H1 (cell line): ENCODE data around the gene WDR44. TPM values are rescaled to one million over a fixed set of nuclear protein-coding genes. Genes with fewer than 3 reads are reported as not detected.

Experiments used
- CTCF ChIA-PET: fragments of 300-600 bp; sonication (Branson Sonifier 250); formaldehyde crosslinking; loops from one replicate; lab custom pipeline; 2021; ENCODE audit not compliant: partially characterized antibody; lab: Charles Lee
- POLR2A ChIA-PET: fragments of 300-600 bp; sonication (Branson Sonifier 250); formaldehyde crosslinking; loops from one replicate; lab custom pipeline; 2021; ENCODE audit warnings: inconsistent platforms; ENCODE audit not compliant: partially characterized antibody; lab: Charles Lee
- DNase-seq, 2 experiments: peaks; one replicate each; pipeline versions ENCODE4 v3.0.0 to v3.0.0-alpha.2; 2010 to 2022; ENCODE audit warnings: low spot score in 2 of 2, low read depth in 1 of 2, mixed read lengths in 1 of 2
- FAIRE-seq: peaks from 2 replicates; lab custom pipeline; 2011; peaks lifted over from hg19 to GRCh38; lab: Jason Lieb, UNC
- H2AFZ ChIP-seq: 2 replicates; pipeline ENCODE4 v1.8.1; 2012; ENCODE audit warnings: low read length, inconsistent platforms
- H2AK5ac ChIP-seq: 2 replicates; pipeline ENCODE4 v1.6.1; 2013; ENCODE audit warnings: low read depth, low read length
- H2BK120ac ChIP-seq: replicated peaks from 2 replicates; pipeline ENCODE3; 2013; ENCODE audit warnings: low read depth, low read length, inconsistent platforms
- H2BK12ac ChIP-seq: 2 replicates; pipeline ENCODE4 v1.6.1; 2013; ENCODE audit warnings: low read depth, low read length
- H2BK15ac ChIP-seq: 2 replicates; pipeline ENCODE4 v1.6.1; 2013; ENCODE audit warnings: low read length
- H2BK20ac ChIP-seq: 2 replicates; pipeline ENCODE4 v1.6.1; 2013; ENCODE audit warnings: low read length
- H2BK5ac ChIP-seq: 2 replicates; pipeline ENCODE4 v1.6.1; 2013; ENCODE audit warnings: low read depth, low read length
- H3K14ac ChIP-seq: 2 replicates; pipeline ENCODE4 v1.6.1; 2013; ENCODE audit warnings: inconsistent platforms; ENCODE audit not compliant: insufficient read length
- H3K18ac ChIP-seq: 2 replicates; pipeline ENCODE4 v1.6.1; 2013; ENCODE audit warnings: low read length; ENCODE audit errors: extremely low read depth
- H3K23ac ChIP-seq: 2 replicates; pipeline ENCODE4 v1.6.1; 2013; ENCODE audit warnings: inconsistent platforms; ENCODE audit not compliant: insufficient read length
- H3K23me2 ChIP-seq: 2 replicates; pipeline ENCODE4 v1.6.1; 2013; ENCODE audit warnings: low read depth, low read length
- H3K27ac ChIP-seq: 2 replicates; pipeline ENCODE4 v1.6.1; 2011; ENCODE audit warnings: low read depth, low read length, inconsistent platforms
- H3K27me3 ChIP-seq, 4 experiments: replicated peaks in 1 of 4; 1 replicate in 1 of 4; 2 replicates in 3 of 4; pipeline versions ENCODE4 v1.6.1 to v1.8.1; 2011 to 2013; ENCODE audit warnings: low read length in 3 of 4, mild to moderate bottlenecking in 3 of 4, inconsistent platforms in 2 of 4, mixed read lengths in 2 of 4, moderate library complexity in 1 of 4; ENCODE audit not compliant: control insufficient read depth in 3 of 4, insufficient read depth in 3 of 4; ENCODE audit errors: extremely low read depth in 1 of 4
- H3K36me3 ChIP-seq, 4 experiments: 2 replicates each; pipeline versions ENCODE4 v1.6.1 to v1.8.1; 2011 to 2013; ENCODE audit warnings: mild to moderate bottlenecking in 4 of 4, low read length in 3 of 4, moderate library complexity in 2 of 4, control low read depth in 1 of 4, inconsistent platforms in 1 of 4; ENCODE audit not compliant: insufficient read depth in 4 of 4, control insufficient read depth in 2 of 4
- H3K4ac ChIP-seq: replicated peaks from 2 replicates; pipeline ENCODE3; 2013; ENCODE audit warnings: low read length, low read depth, mixed read lengths, inconsistent platforms; ENCODE audit not compliant: insufficient read length
- H3K4me1 ChIP-seq, 4 experiments: replicated peaks in 1 of 4; 1 replicate in 1 of 4; 2 replicates in 3 of 4; pipeline versions ENCODE4 v1.6.1 to v1.8.1; 2011 to 2013; ENCODE audit warnings: low read length in 3 of 4, inconsistent platforms in 2 of 4, mixed read lengths in 1 of 4; ENCODE audit not compliant: insufficient read depth in 4 of 4, control insufficient read depth in 3 of 4
- H3K4me2 ChIP-seq, 2 experiments: 2 replicates each; pipeline versions ENCODE4 v1.6.1 to v1.8.1; 2011 to 2013; ENCODE audit warnings: low read depth in 2 of 2, low read length in 2 of 2, control low read depth in 1 of 2, inconsistent platforms in 1 of 2, mild to moderate bottlenecking in 1 of 2; ENCODE audit not compliant: insufficient read depth in 1 of 2
- H3K4me3 ChIP-seq, 4 experiments: fragments of 200-600, 300-600 bp in 1 of 4; sonication (generic), shearing (Covaris generic), sonication (Bioruptor Twin) in 1 of 4; 2 replicates each; pipeline versions ENCODE4 v1.5.1 to v1.8.1; 2011 to 2016; ENCODE audit warnings: low read length in 4 of 4, low read depth in 3 of 4, control low read depth in 2 of 4, inconsistent platforms in 2 of 4, mild to moderate bottlenecking in 2 of 4, mixed read lengths in 1 of 4, moderate library complexity in 1 of 4; ENCODE audit not compliant: insufficient read depth in 2 of 4; ENCODE audit errors: extremely low read depth in 1 of 4
- H3K56ac ChIP-seq: replicated peaks from 2 replicates; pipeline ENCODE3; 2013; ENCODE audit warnings: low read depth, mild to moderate bottlenecking, mixed read lengths, low read length, inconsistent platforms; ENCODE audit not compliant: insufficient read length
- H3K79me1 ChIP-seq: 2 replicates; pipeline ENCODE4 v1.6.1; 2013; ENCODE audit warnings: low read depth, low read length, control low read depth
- H3K79me2 ChIP-seq, 2 experiments: 2 replicates each; pipeline versions ENCODE4 v1.6.1 to v1.8.1; 2012 to 2013; ENCODE audit warnings: low read length in 2 of 2, mild to moderate bottlenecking in 2 of 2, inconsistent platforms in 1 of 2; ENCODE audit not compliant: insufficient read depth in 2 of 2, control insufficient read depth in 1 of 2
- H3K9ac ChIP-seq, 4 experiments: replicated peaks in 1 of 4; 1 replicate in 1 of 4; 2 replicates in 3 of 4; pipeline versions ENCODE4 v1.6.1 to v1.8.1; 2011 to 2013; ENCODE audit warnings: low read depth in 3 of 4, low read length in 3 of 4, control low read depth in 2 of 4, mild to moderate bottlenecking in 2 of 4, moderate library complexity in 2 of 4, inconsistent platforms in 1 of 4; ENCODE audit errors: extremely low read depth in 1 of 4
- H3K9me3 ChIP-seq, 2 experiments: 2 replicates each; pipeline versions ENCODE4 v1.6.1 to v1.8.1; 2012 to 2013; ENCODE audit warnings: mild to moderate bottlenecking in 2 of 2, moderate library complexity in 2 of 2, control low read depth in 1 of 2, inconsistent platforms in 1 of 2, low read depth in 1 of 2, low read length in 1 of 2, mixed read lengths in 1 of 2; ENCODE audit not compliant: insufficient read depth in 2 of 2
- H4K20me1 ChIP-seq, 2 experiments: replicated peaks in 1 of 2; 2 replicates each; pipeline versions ENCODE3 to v1.8.1; 2011 to 2013; ENCODE audit warnings: inconsistent platforms in 2 of 2, low read length in 2 of 2, mild to moderate bottlenecking in 1 of 2; ENCODE audit not compliant: insufficient read depth in 2 of 2, control insufficient read depth in 1 of 2
- H4K5ac ChIP-seq: 2 replicates; pipeline ENCODE4 v1.6.1; 2013; ENCODE audit warnings: low read length, low read depth, mixed read lengths, inconsistent platforms; ENCODE audit not compliant: insufficient read length
- H4K8ac ChIP-seq: 2 replicates; pipeline ENCODE4 v1.8.0; 2013; ENCODE audit warnings: mild to moderate bottlenecking, moderate library complexity, low read length, inconsistent platforms; ENCODE audit not compliant: insufficient read depth; ENCODE audit errors: extremely low read depth
- H4K91ac ChIP-seq: replicated peaks from 2 replicates; pipeline ENCODE3; 2013; ENCODE audit warnings: low read length, mixed read lengths, inconsistent platforms; ENCODE audit not compliant: insufficient read length
- BCL11A ChIP-seq, 2 experiments: IDR thresholded peaks; one replicate each; pipeline ENCODE4 v1.6.1; 2011; ENCODE audit warnings: low read depth in 2 of 2, low read length in 2 of 2, mild to moderate bottlenecking in 2 of 2
- BRCA1 ChIP-seq: IDR thresholded peaks from 2 replicates; pipeline ENCODE4 v1.6.1; 2012; ENCODE audit warnings: low read depth, low read length, improper control_type of control experiment
- CBX8 ChIP-seq: fragments of 300-800, 300-1000 bp; sonication (generic); IDR thresholded peaks from 2 replicates; pipeline ENCODE4 v1.7.1; 2016; ENCODE audit warnings: low read depth, low read length, borderline replicate concordance
- EGR1 ChIP-seq: IDR thresholded peaks from 2 replicates; pipeline ENCODE4 v1.6.1; 2011; ENCODE audit warnings: low read depth, low read length, borderline replicate concordance
- GTF2F1 ChIP-seq: IDR thresholded peaks from 2 replicates; pipeline ENCODE4 v1.6.1; 2012; ENCODE audit warnings: low read depth, low read length, improper control_type of control experiment, borderline replicate concordance
- HDAC2 ChIP-seq, 2 experiments: fragments of 300-600 bp in 1 of 2; sonication (generic) in 1 of 2; IDR thresholded peaks; 2 replicates each; pipeline ENCODE4 v1.6.1; 2011 to 2012; ENCODE audit warnings: low read depth in 2 of 2, low read length in 2 of 2, mild to moderate bottlenecking in 2 of 2, moderate library complexity in 2 of 2, borderline replicate concordance in 1 of 2, inconsistent platforms in 1 of 2
- HDAC6 ChIP-seq: IDR thresholded peaks from one replicate; pipeline ENCODE4 v1.7.1; 2012; ENCODE audit warnings: low read depth, mild to moderate bottlenecking, inconsistent platforms, low read length, moderate library complexity
- JUN ChIP-seq: IDR thresholded peaks from 2 replicates; pipeline ENCODE4 v1.6.1; 2011; ENCODE audit warnings: low read depth, mild to moderate bottlenecking, improper control_type of control experiment, low read length
- NANOG ChIP-seq: IDR thresholded peaks from 2 replicates; pipeline ENCODE4 v1.6.1; 2011; ENCODE audit warnings: low read length, low read depth, mild to moderate bottlenecking, inconsistent platforms; ENCODE audit not compliant: insufficient read depth, poor library complexity, severe bottlenecking
- RNF2 ChIP-seq: fragments of 200-900, 300-1000 bp; sonication (generic); IDR thresholded peaks from 2 replicates; pipeline ENCODE4 v1.7.1; 2016; ENCODE audit warnings: borderline replicate concordance, low read depth, mild to moderate bottlenecking, antibody characterized with exemption, low read length; ENCODE audit not compliant: poor library complexity, severe bottlenecking; ENCODE audit errors: missing control alignments
- RXRA ChIP-seq: IDR thresholded peaks from 2 replicates; pipeline ENCODE4 v1.6.1; 2011; ENCODE audit warnings: low read depth, mild to moderate bottlenecking, low read length, moderate library complexity; ENCODE audit not compliant: insufficient read depth
- SAP30 ChIP-seq: fragments of 300-600 bp; sonication (generic); IDR thresholded peaks from 2 replicates; pipeline ENCODE4 v1.7.1; 2012; ENCODE audit warnings: low read length, moderate library complexity, mild to moderate bottlenecking, inconsistent platforms; ENCODE audit not compliant: insufficient read depth, insufficient replicate concordance
- SUZ12 ChIP-seq: fragments of 200-600 bp; sonication (generic); IDR thresholded peaks from 2 replicates; pipeline ENCODE4 v1.6.1; 2012; ENCODE audit warnings: mild to moderate bottlenecking, inconsistent platforms, low read length, moderate library complexity, mixed read lengths
- TBP ChIP-seq: IDR thresholded peaks from 2 replicates; pipeline ENCODE4 v1.6.1; 2011; ENCODE audit warnings: low read depth, low read length, improper control_type of control experiment
- WGBS, 2 experiments: shearing (Covaris generic) in 1 of 2; methylation state at CpG; one replicate each; pipeline versions ENCODE4 v1.1.6 to v1.1.7; 2013 to 2015; ENCODE audit warnings: low lambda C conversion rate in 2 of 2, mixed read lengths in 2 of 2, inconsistent platforms in 1 of 2, low coverage in 1 of 2, missing lambda C conversion rate in 1 of 2; ENCODE audit not compliant: insufficient replicate concordance in 2 of 2, insufficient coverage in 1 of 2, insufficient read length in 1 of 2; ENCODE audit errors: extremely low coverage in 1 of 2, missing lambda C conversion rate in 1 of 2; 5-methylcytosine and 5-hydroxymethylcytosine counted together
- polyA plus RNA-seq, 7 experiments: library from polyadenylated mRNA; depleted of rRNA in 3 of 7; stranded (reverse) in 5 of 7; unstranded in 2 of 7; fragments of >200 nt in 5 of 7; fragments of 200-250 nt in 2 of 7; gene quantifications; 1 replicate in 5 of 7; 2 replicates in 1 of 7; 4 replicates in 1 of 7; pipeline versions ENCODE4 v1.2.1 to v1.2.3, GENCODE V29; 2011 to 2013; ENCODE audit warnings: missing spikeins in 2 of 7, mixed read lengths in 2 of 7
- total RNA-seq: library from RNA; stranded (reverse); fragmentation: NEBNext Ultra II Directional; extraction: Animal tissue kit (Norgen Biotek cat#: 25700); gene quantifications from 2 replicates; pipeline ENCODE4 v1.2.1, GENCODE V29; 2021

The WDR44 gene
- total and polyA plus RNA-seq, 2 of the 8 experiments (the other 6 are each of a cell fraction or from before 2014, with no cell fraction given) = 5.1 to 17.2 TPM

- H3K79me2 ChIP-seq = no peaks in the 10 kb centered on the region
- H3K4me2 ChIP-seq = no peak overlapping the region
- H2AK5ac ChIP-seq = no peak overlapping the region
- no peak overlapping the region for H3K4ac ChIP-seq
- no peaks in the 10 kb centered on the region for H3K27me3 ChIP-seq
- H3K18ac ChIP-seq = no peak overlapping the region
- H2AFZ ChIP-seq = no peak overlapping the region
- no peak overlapping the region for H4K8ac ChIP-seq
- no peak overlapping the region for H2BK20ac ChIP-seq
- H3K9me3 ChIP-seq = no peaks in the 10 kb centered on the region
- H3K4me1 ChIP-seq = no peaks in the 10 kb centered on the region
- H2BK5ac ChIP-seq = no peak overlapping the region
- ChIA-PET POLR2A (no interaction called here), CTCF (no interaction called here)
- no peak overlapping the region for H4K91ac ChIP-seq
- no peak overlapping the region for H3K56ac ChIP-seq
- H2BK15ac ChIP-seq = no peak overlapping the region
- H3K9ac ChIP-seq = no peak overlapping the region
- no peak for DNase-seq
- H3K23ac ChIP-seq = no peak overlapping the region
- FAIRE-seq = no peak
- no peak overlapping the region for H3K14ac ChIP-seq
- H2BK12ac ChIP-seq = no peak overlapping the region
- H4K20me1 ChIP-seq = no peaks in the 10 kb centered on the region
- no peaks in the 10 kb centered on the region for H3K36me3 ChIP-seq
- no peak overlapping the region for H3K27ac ChIP-seq
- H3K4me3 ChIP-seq = no peak overlapping the region
- TF ChIP-seq RNF2 (no peak), JUN (no peak), EGR1 (no peak), GTF2F1 (no peak), BRCA1 (no peak), SAP30 (no peak), RXRA (no peak), HDAC2 (IDR thresholded peaks at IDR 0.05; ENCODE audit: borderline replicate concordance in 1 of 2, low read depth in 2 of 2, low read length in 2 of 2) (no peak), CBX8 (no peak), NANOG (no peak), SUZ12 (no peak), TBP (no peak), HDAC6 (no peak), BCL11A (IDR thresholded peaks at IDR 0.05; ENCODE audit: low read depth in 2 of 2, low read length in 2 of 2) (no peak)
- H3K79me1 ChIP-seq = no peaks in the 10 kb centered on the region
- no peak overlapping the region for H4K5ac ChIP-seq
- WGBS, 2 experiments = no CpG with 5 or more reads among the region's 1 CpG
- no peak overlapping the region for H2BK120ac ChIP-seq
- H3K23me2 ChIP-seq = no peaks in the 10 kb centered on the region
Measured at GRCh38 chrX:118480172-118480571, 134.3 kb downstream of the WDR44 start.
